Activated CD4-positive, alpha-beta T cell treated with anti-CD3 and anti-CD28 coated beads for 48 hours (primary cell): ENCODE measurements around the gene CDK6.

Source experiments
- DNase-seq: peaks from one replicate; pipeline ENCODE4 v3.0.0-alpha.2; 2020

The CDK6 gene

DNA sequence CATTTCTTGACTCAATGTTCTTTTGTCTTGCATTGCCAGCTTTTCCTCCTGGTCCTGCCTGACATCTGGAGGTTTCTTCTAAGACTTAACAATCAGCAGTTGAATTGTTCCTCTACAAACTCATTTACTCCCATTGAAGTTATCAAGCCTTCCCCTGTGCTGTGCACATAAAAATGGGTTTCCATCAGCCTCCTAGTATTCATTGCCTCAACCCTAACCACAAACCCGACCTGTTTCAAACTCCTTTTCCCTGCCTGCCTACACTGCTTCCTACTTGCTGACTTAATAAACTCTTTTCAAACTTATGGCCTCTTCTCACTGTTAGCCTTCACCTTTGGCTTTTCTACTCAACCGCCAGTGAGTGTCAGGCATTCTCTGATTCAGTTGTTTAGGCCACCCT is 9.4 kb upstream of the CDK6 start:
- no peak for DNase-seq

DNA sequence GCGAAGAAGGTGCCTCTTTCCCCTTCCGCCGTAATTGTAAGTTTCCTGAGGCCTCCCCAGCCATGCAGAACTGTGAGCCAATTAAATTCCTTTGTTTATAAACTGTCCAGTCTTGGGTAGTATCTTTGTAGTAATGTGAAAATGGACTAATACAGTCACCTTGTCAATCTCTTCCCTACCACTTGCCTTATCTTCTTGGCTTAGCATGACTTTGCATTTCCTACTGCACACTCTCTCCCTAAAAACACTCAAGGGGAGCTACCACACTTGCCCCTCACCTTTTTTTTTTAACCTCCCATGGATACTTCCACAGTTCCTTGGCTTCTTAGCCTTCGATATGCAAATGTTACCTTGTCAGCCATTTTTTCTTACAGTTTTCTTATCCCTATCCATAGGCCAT is 7.4 kb upstream of the CDK6 start:
- no peak for DNase-seq

DNA sequence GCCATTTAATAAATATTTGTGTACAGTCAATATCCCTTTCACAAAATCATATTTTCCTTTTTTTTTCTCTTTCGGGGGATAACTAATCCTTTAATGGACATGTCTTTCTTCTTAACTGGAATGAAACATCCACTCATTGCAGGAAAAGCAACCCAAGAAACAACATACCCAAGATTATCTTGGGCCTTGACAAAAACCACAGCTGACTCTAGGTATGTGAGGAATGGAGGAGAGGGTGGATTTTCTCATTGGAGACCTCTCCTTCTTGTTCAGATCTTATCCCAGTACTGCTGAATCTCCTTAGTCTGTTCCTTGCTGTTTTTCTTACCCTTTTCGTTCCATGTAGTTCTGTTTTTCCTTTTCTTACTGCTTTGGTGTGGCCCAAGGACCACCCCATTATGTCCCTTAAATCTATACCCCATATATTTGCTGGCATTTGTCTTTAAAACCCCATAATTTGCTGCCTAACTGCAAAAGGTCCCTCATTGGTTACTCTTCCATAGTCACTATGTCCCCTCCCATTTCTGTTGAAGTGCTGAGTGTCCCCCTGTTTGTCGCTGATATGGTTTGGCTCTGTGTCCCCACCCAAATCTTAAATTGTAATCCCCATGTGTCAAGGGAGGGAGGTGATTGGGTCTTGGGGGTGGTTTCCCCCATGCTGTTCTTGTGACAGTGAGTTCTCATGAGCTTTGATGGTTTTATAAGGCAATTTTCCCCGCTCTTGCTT is 6.8 kb upstream of the CDK6 start:
- DNase-seq = no peak

DNA sequence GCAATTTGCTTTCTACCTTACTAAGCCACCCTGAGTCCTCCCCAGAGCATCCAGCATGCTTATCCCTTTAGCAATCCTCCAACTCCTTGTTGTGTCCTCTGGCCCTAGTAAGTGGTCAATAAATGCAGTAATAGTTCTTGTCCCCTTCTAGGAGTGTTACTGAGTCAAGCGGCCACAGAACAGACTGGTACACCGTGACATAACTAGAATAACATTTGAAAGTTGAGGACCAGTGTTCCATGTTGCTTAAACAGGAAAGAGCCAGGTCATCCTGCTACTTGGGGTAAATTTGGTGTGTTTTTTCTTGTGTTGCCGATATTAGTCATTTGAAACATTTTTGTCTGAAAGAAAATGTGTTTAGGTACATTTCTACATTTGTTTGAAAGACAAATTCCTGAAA is 4.8 kb upstream of the CDK6 start:
- DNase-seq = no peak

DNA sequence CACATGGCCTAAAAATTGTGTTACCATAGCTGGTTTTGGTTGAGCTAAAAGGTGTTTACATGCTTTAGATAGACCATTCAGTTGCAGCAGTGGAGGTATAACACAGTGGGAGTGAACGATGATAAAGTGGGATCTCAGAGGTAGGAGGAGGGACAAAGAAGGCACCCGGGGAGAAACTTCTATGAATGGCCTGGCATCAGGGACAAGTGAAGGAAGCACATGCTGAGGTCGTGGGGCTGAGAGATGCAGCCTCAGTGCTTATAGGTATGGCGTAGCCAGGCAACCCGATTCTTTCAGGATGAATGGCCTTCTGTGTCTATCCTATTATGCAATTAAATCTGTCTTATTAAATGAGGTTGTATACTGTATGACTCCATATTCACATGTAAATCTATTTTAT is 3.9 kb upstream of the CDK6 start:
- no peak for DNase-seq

DNA sequence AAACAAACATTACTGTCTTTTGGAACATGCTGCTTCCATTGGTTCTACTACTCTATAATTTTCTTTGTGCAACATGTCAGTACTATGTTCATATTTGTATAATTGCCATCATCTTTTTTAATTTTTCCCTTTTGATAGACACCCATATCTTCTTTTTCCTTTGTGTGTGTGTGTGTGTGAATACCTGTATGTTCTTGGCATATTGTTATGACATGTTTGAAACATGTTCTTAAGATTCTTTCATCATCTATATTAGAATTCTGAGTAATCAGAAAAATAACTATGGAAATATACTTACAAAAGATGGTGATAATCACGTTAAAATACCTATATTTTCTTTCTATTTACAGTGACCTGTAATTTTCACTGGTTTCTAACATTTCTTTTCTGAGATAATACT is 3.5 kb upstream of the CDK6 start:
- no peak for DNase-seq

DNA sequence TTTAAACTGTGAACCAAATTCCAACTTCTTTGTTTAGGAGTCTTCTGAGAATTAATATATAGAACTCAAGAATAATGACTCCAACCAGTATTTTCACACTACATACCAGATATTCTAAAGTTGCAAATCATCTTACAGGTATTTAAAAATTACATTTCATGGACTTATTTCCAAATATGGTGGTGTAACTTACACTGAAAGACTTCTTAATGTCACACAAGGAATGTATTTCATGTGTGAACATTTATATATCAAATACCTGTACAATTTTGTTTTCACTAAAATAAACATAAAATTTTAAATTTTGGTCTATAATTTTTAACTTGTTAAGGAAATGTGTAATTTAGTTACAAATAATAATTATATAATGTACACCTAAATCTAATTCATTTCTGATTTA is 2.6 kb upstream of the CDK6 start:
- DNase-seq = no peak

DNA sequence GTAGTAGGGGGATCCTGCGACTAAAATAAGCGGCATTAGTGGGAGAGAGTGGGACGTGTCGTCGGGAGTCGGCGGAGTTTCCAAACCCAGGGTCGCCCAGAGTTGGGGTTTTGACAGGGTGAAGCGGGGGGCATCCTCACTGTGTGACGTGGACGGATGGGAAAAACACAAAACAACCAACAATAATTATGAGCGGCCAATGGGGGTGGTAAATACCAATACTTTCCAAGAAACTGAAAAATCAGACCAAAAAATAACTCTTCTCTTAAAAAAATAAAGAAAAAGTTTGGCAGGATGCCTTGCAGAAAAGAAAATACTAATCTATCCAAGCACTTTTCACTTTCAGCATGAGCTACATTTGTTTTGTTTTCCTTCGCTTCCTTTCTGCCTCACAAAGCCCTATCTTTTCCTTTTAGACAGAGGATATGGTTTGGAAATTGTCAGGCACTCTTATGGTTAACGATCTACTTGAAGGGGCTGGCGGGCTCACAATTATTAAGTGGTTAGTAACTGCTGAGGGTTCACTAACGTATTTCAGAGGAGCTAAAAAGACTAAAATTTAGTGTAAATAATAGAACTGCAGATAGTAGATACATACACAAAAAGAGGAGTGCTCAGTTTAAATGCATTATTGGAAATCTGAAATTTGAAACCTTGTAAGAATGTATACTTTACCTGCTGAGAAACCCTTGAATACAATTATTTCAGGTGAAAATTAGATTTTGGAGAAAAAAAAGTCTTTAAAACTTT is 802 bp upstream of the CDK6 start:
- DNase-seq = peak; percentile 24

DNA sequence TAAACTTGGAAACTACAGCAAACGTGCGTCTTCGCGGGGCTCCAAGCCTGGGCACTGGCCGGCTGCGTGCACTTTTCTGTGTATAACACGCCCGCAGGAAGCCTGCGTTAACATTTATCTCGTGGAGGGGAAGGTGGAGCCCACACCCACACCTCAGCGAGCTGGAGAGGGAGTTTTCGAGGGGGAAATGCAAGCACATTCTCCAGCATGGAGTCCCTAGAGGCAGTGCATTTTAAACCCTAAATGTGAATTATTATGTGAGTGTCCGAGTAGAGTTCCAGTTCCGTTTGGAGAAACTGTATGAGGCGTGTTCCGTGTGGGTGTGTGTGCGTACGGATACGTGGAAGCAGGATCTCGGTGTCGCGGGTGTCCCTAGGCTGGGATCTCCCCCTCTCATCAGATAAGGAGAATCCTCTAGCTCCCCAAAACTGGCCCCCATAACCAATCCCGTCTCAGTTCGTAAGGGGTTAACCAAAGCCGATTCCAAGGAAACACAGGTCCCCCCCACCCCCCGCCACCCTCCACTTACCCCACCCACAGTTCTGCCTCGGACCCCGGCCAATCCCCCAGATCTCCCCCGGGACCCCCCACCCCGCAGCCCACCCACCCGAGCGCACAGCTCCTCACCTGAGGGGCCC is 403 bp downstream of the CDK6 start:
- DNase-seq = peak; percentile 68

DNA sequence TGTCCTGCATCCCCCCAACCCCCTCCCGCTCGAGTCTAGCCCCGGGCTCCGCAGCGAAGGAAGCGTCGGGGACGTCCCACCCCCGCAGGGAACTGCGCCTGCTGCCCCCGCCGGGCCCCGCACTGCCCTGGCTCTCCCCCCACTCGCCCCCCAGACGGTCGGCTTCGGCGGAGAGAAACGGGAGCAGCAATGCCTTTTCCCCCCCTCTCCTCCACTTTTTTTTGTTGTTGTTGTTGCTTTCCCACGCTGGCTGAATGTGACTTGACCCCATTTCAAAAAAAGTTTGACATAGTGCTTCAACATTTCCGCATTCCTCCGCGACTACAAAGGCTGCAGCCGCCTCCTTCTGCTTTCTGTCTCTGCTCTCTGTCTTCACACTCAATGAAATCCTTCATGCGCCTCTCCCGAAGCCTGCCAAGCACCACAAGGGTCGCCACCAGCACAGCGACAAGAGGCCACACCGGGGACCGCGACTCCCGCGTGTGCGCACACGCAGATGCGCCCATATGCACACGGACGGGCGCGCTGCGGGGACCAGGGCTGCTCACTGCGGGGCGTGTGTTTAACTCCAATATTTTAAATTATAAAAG is 1.0 kb downstream of the CDK6 start:
- peak; percentile 71 for DNase-seq

DNA sequence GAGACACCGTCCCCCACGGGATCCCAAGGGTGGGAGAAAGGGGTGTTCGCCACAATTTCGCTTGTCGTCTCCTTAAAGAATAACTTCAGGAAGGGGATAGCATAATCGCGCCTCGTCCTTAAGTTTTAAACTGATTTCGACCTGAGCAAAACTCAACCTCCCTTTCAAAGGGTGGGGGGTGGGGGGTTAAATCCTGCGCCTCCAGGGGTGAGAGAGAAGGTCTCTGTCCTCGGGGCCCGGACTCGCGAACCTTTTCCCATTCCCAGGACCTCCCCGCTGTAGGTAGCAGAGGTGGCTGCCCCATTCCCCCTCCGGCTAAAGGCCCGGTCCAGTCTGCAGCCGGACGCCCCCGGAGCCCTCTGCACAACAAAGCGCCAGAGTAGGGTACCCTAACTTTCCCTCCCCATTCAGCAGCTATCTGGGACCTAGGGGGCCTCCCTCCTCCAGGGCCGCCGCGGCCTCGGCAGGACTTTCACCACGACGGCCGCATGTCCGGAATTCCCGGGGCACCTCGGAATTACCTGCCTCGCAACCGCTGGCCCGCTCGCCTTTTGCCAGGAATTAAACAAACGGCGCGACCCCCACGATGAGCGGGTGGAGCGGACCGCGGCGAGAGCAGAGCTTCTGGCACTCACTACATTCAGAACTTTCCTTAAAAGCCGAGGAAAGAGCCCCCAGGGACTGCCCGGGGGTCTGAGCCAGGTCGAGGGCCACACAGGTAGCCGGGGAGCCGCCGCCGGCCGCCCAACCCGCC is 1.7 kb downstream of the CDK6 start:
- peak; percentile 21 for DNase-seq

DNA sequence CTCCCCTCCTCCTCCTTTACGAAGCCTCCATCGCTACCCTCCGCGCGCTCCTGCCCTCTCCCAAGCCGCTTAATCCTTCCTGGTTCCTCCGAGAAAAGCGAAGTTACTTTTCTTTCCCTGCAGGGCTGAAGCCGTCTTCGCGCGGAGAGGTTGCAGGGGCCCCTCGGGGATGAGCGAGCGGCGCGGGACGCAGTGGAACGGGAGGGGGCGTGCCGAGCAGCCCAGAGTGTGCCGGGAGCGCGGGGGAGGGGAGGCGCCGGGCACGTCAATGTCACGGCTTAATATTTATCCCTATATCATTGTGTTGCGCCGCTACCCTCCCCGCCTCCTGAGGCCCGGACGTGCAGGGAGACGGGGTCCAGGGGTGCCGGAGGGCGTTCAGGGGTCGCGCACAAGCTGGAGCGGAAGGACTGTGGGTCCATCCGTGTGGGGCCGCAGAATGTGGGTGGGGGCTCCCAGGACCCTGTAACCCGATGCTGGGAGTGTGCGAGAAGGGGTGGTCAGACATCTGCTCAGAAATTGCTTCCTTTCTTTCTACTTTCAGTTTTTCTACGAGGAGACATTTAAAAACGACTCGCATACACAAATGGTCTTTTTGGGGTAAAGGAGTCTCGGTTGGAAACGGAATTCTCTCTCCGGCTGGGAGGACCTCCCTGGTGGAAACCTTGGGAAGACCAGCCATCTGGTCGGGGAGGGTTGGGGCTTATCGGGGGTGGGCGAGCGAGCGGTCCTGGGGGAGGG is 2.4 kb downstream of the CDK6 start:
- peak; percentile 90 for DNase-seq

DNA sequence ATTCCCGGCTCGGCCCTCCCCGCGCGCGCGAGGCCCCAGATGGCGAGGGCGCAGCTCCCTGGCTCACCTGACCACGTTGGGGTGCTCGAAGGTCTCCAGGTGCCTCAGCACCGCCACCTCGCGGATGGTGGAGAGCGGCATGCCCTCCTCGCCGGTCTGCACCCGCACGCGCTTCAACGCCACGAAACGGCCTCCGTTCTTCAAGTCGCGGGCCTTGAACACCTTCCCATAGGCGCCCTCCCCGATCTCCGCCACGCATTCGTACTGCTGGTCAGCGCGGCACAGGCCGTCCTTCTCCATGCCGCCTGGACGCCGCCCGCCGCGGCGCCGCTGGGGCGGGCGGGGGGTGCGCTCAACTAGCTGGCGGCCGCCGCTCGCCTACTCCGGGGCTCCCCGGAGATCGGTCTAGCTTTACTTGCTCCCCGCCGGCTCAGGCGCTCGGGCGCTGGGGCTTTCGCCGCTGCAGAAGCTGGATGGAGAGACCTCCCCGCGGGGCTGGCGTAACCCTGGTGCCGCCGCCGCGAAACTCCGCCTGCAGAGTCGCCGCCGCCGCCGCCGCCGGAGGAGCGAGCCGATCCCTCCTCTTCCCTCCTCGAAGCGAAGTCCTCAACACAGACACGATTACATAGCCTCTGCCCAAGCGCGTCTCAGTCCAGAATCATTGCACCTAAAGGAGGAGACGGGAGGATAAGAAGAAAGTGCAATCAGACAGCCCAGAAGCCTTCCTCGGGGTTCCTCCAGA is 3.2 kb downstream of the CDK6 start:
- DNase-seq = peak; percentile 94

DNA sequence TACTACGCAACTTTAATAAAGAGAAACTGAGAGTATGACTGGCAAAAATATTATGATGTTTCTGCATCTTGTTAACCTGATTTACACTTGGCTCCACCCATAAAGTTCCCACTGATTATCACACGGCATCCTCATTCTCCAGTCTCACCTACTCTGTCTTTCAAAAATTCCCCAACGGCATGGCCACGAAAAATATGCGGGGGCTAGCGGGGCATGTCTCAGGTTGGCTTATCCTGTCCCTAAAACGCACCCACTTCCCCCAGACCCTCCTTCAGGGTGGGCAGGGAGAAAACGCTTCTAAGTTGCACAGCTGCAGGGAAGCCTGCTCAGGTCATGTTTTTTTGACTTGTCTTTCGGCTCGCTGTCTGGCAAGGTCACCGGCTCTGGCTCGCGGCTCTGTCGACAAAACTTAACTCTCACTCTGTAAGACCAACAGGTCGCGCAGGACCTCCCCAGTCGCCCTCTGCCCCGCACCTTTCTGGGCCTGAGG is 3.8 kb downstream of the CDK6 start:
- no peak for DNase-seq

DNA sequence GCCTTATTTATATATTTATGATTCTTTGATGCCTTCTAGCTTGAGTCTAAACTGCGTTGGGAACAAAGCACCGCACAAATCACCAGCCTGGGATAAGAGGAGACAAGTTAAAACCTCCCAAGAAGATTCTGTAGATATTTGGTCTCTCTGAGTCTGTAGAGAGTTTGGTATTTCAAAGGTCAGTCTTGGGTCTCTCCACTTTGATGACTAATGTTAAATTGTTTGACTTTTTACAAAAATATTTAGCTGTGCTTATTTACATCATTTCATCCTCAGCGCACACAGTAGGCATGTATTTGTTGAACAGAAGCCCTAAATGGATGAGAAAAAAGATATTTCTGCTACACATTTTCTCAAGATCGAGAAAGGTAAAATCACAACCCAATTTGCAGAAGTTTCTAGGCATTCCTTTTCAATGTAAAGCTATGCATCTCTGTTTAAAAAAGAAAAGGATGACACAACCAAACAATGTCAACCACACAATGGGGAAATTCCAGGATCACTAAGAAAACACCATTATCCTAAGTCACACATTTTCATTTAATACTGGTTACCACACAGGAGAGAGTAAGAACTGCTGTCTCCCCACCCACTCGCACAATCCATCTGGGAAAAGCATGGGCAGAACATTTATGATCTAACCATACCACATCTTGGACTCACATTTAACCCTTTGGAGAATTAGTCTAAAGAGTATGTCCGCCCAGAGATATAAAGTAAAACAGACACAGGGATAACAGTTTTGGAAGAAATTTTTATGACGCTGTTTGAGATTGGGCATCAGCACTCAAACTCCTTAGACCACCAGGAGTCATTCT is 4.4 kb downstream of the CDK6 start:
- DNase-seq = peak; percentile 34

DNA sequence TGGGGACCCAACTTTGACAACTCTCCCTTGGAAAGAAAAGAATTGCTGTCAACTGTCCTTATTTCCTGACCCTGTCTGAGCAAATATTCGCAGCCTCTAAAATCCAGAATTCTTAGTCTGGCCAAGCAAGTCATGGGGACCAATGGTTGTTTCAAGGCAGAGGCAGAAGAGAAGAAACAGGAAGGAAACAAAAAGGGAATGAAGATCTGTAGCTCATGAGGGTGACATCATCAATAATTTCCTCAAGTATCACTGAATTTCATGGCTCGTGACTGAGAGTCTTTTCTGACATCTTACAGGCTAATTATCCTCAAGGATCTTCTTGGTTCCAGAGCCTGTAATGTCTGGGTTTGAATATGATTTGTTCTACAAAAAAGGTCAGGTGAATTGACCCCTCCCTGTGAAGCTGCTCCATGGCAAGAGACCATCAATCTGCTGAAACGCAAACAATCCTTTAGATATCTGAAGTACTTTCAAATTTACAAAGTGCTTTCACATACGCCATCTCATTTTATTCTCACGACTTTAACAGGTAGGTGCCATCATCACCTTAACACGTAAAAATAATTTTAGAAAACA is 5.8 kb downstream of the CDK6 start:
- DNase-seq = no peak

DNA sequence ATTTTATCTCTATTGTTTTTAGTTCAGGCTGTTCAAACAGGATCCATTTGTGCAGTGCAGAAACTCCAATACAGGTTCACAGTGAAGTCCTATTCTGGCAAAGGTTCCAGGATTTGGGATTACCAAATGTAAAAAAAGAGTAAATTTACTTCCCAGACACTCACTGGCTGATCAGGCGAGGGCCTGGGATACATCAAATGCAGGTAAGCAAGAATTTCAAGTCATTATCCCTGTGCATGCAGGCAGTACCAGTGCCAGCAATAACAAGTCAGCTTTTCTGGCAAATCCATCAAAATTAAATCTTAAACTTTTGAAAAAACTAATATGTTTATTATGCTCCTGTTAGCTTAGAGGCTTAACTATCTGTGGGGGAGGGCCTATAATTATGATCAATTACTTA is 6.3 kb downstream of the CDK6 start:
- DNase-seq = no peak

DNA sequence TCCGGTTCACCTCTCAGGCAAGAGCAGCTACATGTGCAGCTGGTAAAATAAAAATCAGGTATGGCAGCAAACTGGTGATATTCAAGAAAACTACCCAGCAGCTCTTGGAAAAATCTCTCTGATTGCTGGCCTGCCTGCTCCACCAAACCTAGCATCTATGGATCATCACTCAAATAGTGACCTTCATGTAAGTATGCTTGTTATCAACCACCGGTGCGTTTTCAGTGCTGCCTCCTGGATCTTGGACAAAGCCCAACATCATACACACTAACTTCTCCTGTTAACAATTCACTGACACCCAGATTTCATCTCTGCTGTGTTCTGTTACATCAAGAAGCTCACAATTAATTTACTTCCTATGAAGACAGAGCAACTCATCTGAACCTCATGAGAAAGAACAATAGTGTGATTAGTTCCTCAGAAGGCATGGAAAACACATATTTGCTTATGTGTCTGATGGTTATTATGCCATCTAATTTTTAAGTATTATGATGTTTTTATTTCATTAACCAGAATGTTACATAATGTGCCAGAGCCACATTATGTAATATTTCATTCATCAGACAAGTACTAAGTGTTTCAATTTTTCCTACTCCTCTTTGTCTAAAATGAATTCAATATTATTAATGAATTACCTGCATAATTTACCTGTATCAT is 8.8 kb downstream of the CDK6 start:
- no peak for DNase-seq

DNA sequence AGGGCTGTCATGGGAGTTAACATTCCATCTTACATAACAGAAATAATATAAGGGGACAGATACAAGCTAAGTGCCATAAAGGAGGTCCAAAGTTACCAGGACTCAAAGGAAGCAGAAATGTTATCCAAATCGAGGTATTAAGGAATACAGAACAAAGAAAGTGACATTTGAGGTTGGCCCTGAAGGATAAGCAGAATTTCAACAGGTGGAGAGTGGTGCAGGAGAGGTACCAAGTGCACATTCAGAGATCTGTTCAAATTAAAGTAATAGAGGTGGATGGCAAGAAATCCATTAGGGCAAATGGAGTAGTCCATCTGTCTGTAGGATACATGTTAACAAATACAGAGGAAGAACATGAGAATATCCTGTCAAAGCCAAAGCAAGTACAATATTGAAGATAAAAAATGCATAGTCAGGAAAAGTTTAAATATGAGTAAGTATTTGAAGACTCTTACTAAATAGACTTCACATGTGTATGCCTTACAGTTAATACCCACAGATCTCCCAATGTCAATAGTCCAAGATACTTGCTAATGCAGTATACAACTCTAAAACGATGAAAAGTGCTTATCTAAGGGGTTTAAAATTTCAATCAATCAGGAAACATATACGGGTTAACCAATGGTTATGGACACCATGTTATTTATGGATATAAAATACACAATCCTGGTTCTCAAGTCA is 10.0 kb downstream of the CDK6 start:
- DNase-seq = no peak
